K562 (cell line): ENCODE measurements around the gene MRRF. TPM values are rescaled to one million over a fixed set of nuclear protein-coding genes. Genes with fewer than 3 reads are reported as not detected.

Experiments used
- ATAC-seq: fragments of 200-7000 bp; cut with Tn5 transposase; 3 replicates; pipeline ENCODE4 v1.9.1; 2020; ENCODE audit warnings: moderate library complexity
- BruUV-seq: library from RNA; stranded (reverse); fragments of 400-500 nt; replicated peaks from 2 replicates; lab custom pipeline; 2021; lab: Mats Ljungman, UMichigan
- CTCF ChIA-PET: fragments of 300-600 bp; formaldehyde crosslinking; extraction: SDS; loops from one replicate; lab custom pipeline; 2021; ENCODE audit warnings: low intra/inter-chr PET ratio; lab: Yijun Ruan, JAX
- POLR2A ChIA-PET: fragments of 300-600, 350-650 bp; sonication (Branson Sonifier 250); formaldehyde crosslinking; extraction: SDS; loops from one replicate; lab custom pipeline; 2021; ENCODE audit warnings: antibody characterized with exemption, inconsistent platforms; lab: Yijun Ruan, JAX
- DNase-seq, 4 experiments: peaks; one replicate each; pipeline versions ENCODE4 v3.0.0 to v3.0.0-alpha.2; 2011 to 2018; ENCODE audit warnings: low spot score in 3 of 4, mixed read lengths in 3 of 4; ENCODE audit errors: extremely low read depth in 1 of 4
- FAIRE-seq: peaks from 2 replicates; lab custom pipeline; 2011; peaks lifted over from hg19 to GRCh38; lab: Jason Lieb, UNC
- H2AFZ ChIP-seq: 2 replicates; pipeline ENCODE4 v1.6.0; 2011; ENCODE audit warnings: low read depth, low read length, control low read depth, inconsistent platforms
- H3K27ac ChIP-seq: fragments of 200-600 bp; 3 replicates; pipeline ENCODE4 v1.8.0; 2011; ENCODE audit warnings: low read depth, mild to moderate bottlenecking, control low read depth, inconsistent platforms, low read length, moderate library complexity, mixed read lengths; ENCODE audit errors: extremely low read depth
- H3K27me3 ChIP-seq, 2 experiments: fragments of 300-600 bp in 1 of 2; 2 replicates in 1 of 2; 3 replicates in 1 of 2; pipeline versions ENCODE4 v1.6.0 to v1.8.0; 2011; ENCODE audit warnings: inconsistent platforms in 2 of 2, low read length in 2 of 2, mild to moderate bottlenecking in 1 of 2, mixed read lengths in 1 of 2, moderate library complexity in 1 of 2; ENCODE audit not compliant: control insufficient read depth in 2 of 2, insufficient read depth in 2 of 2
- H3K36me3 ChIP-seq: fragments of 300-600 bp; 3 replicates; pipeline ENCODE4 v1.8.0; 2011; ENCODE audit warnings: mild to moderate bottlenecking, low read length, inconsistent platforms; ENCODE audit not compliant: control insufficient read depth, insufficient read depth
- H3K4me1 ChIP-seq, 2 experiments: fragments of 200-600 bp in 1 of 2; replicated peaks in 1 of 2; 2 replicates in 1 of 2; 3 replicates in 1 of 2; pipeline versions ENCODE4 v1.5.1 to v1.8.0; 2011; ENCODE audit warnings: inconsistent platforms in 2 of 2, low read length in 2 of 2, mild to moderate bottlenecking in 1 of 2, mixed read lengths in 1 of 2, moderate library complexity in 1 of 2; ENCODE audit not compliant: control insufficient read depth in 2 of 2, insufficient read depth in 2 of 2
- H3K4me2 ChIP-seq: 2 replicates; pipeline ENCODE4 v1.6.1; 2011; ENCODE audit warnings: low read length, control low read depth, inconsistent platforms, mixed read lengths; ENCODE audit not compliant: insufficient read depth
- H3K4me3 ChIP-seq: fragments of 200-600 bp; sonication (generic), shearing (Covaris generic); 2 replicates; pipeline ENCODE4 v1.5.1; 2016; ENCODE audit warnings: control low read depth, inconsistent platforms
- H3K79me2 ChIP-seq: fragments of 200-600 bp; 3 replicates; pipeline ENCODE4 v1.8.0; 2011; ENCODE audit warnings: low read length, inconsistent platforms; ENCODE audit not compliant: control insufficient read depth, insufficient read depth
- H3K9ac ChIP-seq, 2 experiments: 2 replicates each; pipeline versions ENCODE4 v1.6.0 to v1.6.1; 2011; ENCODE audit warnings: low read depth in 2 of 2, low read length in 2 of 2, control low read depth in 1 of 2, inconsistent platforms in 1 of 2, mild to moderate bottlenecking in 1 of 2, mixed read lengths in 1 of 2; ENCODE audit not compliant: insufficient read depth in 1 of 2
- H3K9me1 ChIP-seq: one replicate; pipeline ENCODE4 v1.6.0; 2011; ENCODE audit warnings: inconsistent platforms, mild to moderate bottlenecking, low read length, moderate library complexity; ENCODE audit not compliant: control insufficient read depth, insufficient read depth
- H3K9me3 ChIP-seq: replicated peaks from 2 replicates; pipeline ENCODE4 v1.5.1; 2011; ENCODE audit warnings: low read depth, low read length, inconsistent platforms; ENCODE audit not compliant: control insufficient read depth, insufficient read depth
- H4K20me1 ChIP-seq: replicated peaks from 2 replicates; pipeline ENCODE4 v1.6.1; 2011; ENCODE audit warnings: low read length, inconsistent platforms, mixed read lengths; ENCODE audit not compliant: control insufficient read depth, insufficient read depth
- BRCA1 ChIP-seq, 2 experiments: fragments of 450-650 bp in 1 of 2; sonication (generic) in 1 of 2; formaldehyde crosslinking in 1 of 2; IDR thresholded peaks; 2 replicates each; pipeline versions ENCODE4 v1.5.0 to v1.6.1; 2017 to 2020; ENCODE audit warnings: mild to moderate bottlenecking in 1 of 2, missing genetic modification reagents in 1 of 2
- CBFA2T2 ChIP-seq: fragments of 450-650 bp; conservative IDR thresholded peaks from 2 replicates; pipeline ENCODE4 v1.6.1; 2017; ENCODE audit warnings: mild to moderate bottlenecking
- DIDO1 ChIP-seq: fragments of 450-650 bp; IDR thresholded peaks from 2 replicates; pipeline ENCODE4 v1.6.1; 2016; ENCODE audit warnings: low read depth, missing biosample characterization, missing genetic modification characterization
- FOXJ2 ChIP-seq: fragments of 200-800 bp; sonication (Bioruptor generic); IDR thresholded peaks from 2 replicates; pipeline ENCODE4 v1.6.1; 2016; ENCODE audit warnings: missing genetic modification characterization, missing compliant biosample characterization
- HSF4 ChIP-seq: fragments of 250-450 bp; sonication (Bioruptor Pico); IDR thresholded peaks from 2 replicates; pipeline ENCODE4 v2.1.2; 2022; ENCODE audit warnings: mild to moderate bottlenecking, moderate library complexity, borderline replicate concordance
- RBM15 ChIP-seq: fragments of 200-400 bp; formaldehyde crosslinking; IDR thresholded peaks from 2 replicates; pipeline ENCODE4 v1.6.1; 2018; ENCODE audit warnings: mild to moderate bottlenecking, low read length, moderate library complexity; ENCODE audit not compliant: insufficient read depth
- SRSF1 ChIP-seq: fragments of 200-400 bp; formaldehyde crosslinking; IDR thresholded peaks from 2 replicates; pipeline ENCODE4 v1.6.1; 2017; ENCODE audit warnings: mild to moderate bottlenecking, low read depth, low read length, moderate library complexity
- STAT5A ChIP-seq: IDR thresholded peaks from 2 replicates; pipeline ENCODE4 v1.6.1; 2012; ENCODE audit warnings: low read length, inconsistent platforms, borderline replicate concordance
- TAF7 ChIP-seq: fragments of 450-650 bp; IDR thresholded peaks from 2 replicates; pipeline ENCODE4 v1.6.1; 2016; ENCODE audit warnings: missing genetic modification characterization, missing compliant biosample characterization
- TCF3 ChIP-seq: sonication (generic); formaldehyde crosslinking; IDR thresholded peaks from 2 replicates; pipeline ENCODE4 v1.4.0; 2020; ENCODE audit warnings: mild to moderate bottlenecking, missing genetic modification reagents
- TEAD1 ChIP-seq, 2 experiments: fragments of 450-650 bp in 1 of 2; sonication (generic) in 1 of 2; formaldehyde crosslinking; IDR thresholded peaks; 2 replicates each; pipeline versions ENCODE4 v1.4.0 to v1.8.0; 2020 to 2022; ENCODE audit warnings: mild to moderate bottlenecking in 2 of 2, missing genetic modification reagents in 1 of 2
- ZFP30 ChIP-seq: fragments of 250-450 bp; sonication (Bioruptor Pico); IDR thresholded peaks from 2 replicates; pipeline ENCODE4 v1.8.0; 2022; ENCODE audit warnings: moderate library complexity, mild to moderate bottlenecking, inconsistent platforms, borderline replicate concordance
- ZFX ChIP-seq: sonication (generic); formaldehyde crosslinking; IDR thresholded peaks from 2 replicates; pipeline ENCODE4 v1.8.0; 2022; ENCODE audit warnings: mild to moderate bottlenecking, missing genetic modification reagents, moderate library complexity
- ZKSCAN8 ChIP-seq: fragments of 200-800 bp; sonication (Bioruptor generic); IDR thresholded peaks from 2 replicates; pipeline ENCODE4 v1.6.1; 2016; ENCODE audit warnings: missing genetic modification characterization, missing compliant biosample characterization
- ZNF408 ChIP-seq: fragments of 250-450 bp; sonication (Bioruptor Pico); IDR thresholded peaks from 2 replicates; pipeline ENCODE4 v1.4.0; 2020; ENCODE audit warnings: low read depth, mild to moderate bottlenecking, moderate library complexity
- ZNF431 ChIP-seq: sonication (generic); formaldehyde crosslinking; IDR thresholded peaks from 2 replicates; pipeline ENCODE4 v1.8.0; 2022; ENCODE audit warnings: mild to moderate bottlenecking, missing genetic modification reagents
- ZNF780A ChIP-seq: fragments of 250-450 bp; sonication (Bioruptor Pico); IDR thresholded peaks from 2 replicates; pipeline ENCODE4 v1.5.0; 2021; ENCODE audit warnings: mild to moderate bottlenecking
- WGBS: fragments of 100-300 bp; shearing (Covaris generic); methylation state at CpG from one replicate; pipeline ENCODE4 v1.1.6; 2016; ENCODE audit warnings: low coverage, mixed read lengths; ENCODE audit not compliant: insufficient coverage; ENCODE audit errors: missing lambda C conversion rate; 5-methylcytosine and 5-hydroxymethylcytosine counted together
- in situ Hi-C: fragments of 300-500 bp; cut with MboI; formaldehyde crosslinking; loops from 4 replicates; pipeline ENCODE4 v1.15.0; 2018; ENCODE audit warnings: inconsistent platforms, mixed read lengths
- intact Hi-C: fragments of 100-400 bp; cut with micrococcal nuclease; formaldehyde crosslinking; loops from 2 replicates; pipeline ENCODE4 v1.14.2; 2022
- polyA plus RNA-seq, 8 experiments: library from polyadenylated mRNA; depleted of rRNA in 4 of 8; stranded (reverse) in 5 of 8; unstranded in 3 of 8; fragments of >200 nt; fragmentation: Nextera tagmentation in 2 of 8; fragmentation: Illumina TruSeq in 1 of 8; extraction: Ambion mirVana in 2 of 8; extraction: Trizol in 1 of 8; gene quantifications; 2 replicates each; pipeline versions ENCODE4 v1.2.1 to v1.2.3, GENCODE V29; 2011 to 2014; ENCODE audit warnings: inconsistent platforms in 1 of 8, missing spikeins in 1 of 8
- total RNA-seq, 7 experiments: library from RNA; depleted of rRNA in 6 of 7; stranded (reverse); fragments of >200 nt in 6 of 7; fragmentation: Illumina TruSeq in 2 of 7; extraction: Trizol in 2 of 7; gene quantifications; 2 replicates each; pipeline versions ENCODE4 v1.2.1 to v1.2.3, GENCODE V29; 2011 to 2021; ENCODE audit warnings: low replicate concordance in 1 of 7
- TF ChIP-seq, protein P1 (sequence below): fragments of 450-650 bp; formaldehyde crosslinking; IDR thresholded peaks from 2 replicates; pipeline ENCODE4 v1.4.0; 2020; ENCODE audit warnings: mild to moderate bottlenecking, moderate library complexity
- TF ChIP-seq, protein P2 (sequence below): fragments of 200-400 bp; formaldehyde crosslinking; IDR thresholded peaks from 2 replicates; pipeline ENCODE4 v1.6.1; 2017; ENCODE audit warnings: mild to moderate bottlenecking, low read depth, low read length, moderate library complexity

MRRF gene
- total and polyA plus RNA-seq, 9 of the 15 experiments (the other 6 are each of a cell fraction or from before 2014, with no cell fraction given), result 55.0 to 105 (median 81.2) TPM

DNA sequence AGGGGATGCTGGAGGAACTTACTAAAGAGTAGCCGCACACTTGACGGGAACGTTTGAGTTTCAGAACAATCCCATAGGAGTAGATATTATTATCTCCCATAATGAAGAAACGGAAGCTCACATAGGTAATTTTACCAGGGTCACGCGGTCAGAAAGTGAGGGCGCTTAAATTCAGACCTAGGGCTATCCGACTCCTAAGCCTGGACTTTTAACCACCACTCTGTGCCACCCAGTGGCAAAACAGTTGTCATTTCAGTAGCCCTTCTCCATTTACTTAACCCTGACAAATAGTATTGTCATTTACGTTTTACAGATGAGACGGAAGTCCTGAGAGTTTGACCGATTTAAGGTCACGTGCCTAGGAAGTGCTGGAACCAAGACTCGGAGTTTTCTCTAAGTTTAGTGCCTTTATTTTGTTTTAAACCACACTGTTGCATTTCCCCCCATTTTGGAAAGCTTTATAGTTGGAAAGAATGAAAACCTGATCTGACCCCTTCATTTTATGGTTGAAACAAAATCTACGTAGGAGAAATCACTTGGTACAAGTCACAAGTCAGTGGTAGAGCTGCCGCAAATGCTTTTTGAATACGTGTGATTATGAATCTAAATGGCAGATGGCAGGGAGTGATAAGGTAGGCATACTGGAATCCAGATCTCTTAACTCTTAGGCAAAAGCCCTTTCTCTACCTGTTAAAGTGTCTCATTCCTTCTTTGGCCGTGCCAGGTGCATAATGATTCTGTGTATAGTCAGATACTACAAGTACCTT lies 650 bp downstream of the MRRF start:
- peak overlapping the region; percentile 95 for H3K9ac ChIP-seq
- peak overlapping the region; percentile 94 for H3K27ac ChIP-seq
- no peaks in the 10 kb centered on the region for H3K9me1 ChIP-seq
- ChIA-PET POLR2A (interaction anchor here (0.6 to 3.9 kb wide), 11 partner anchors 11 to 110 kb away, joined by 3 to 18 read pairs (median 5); partner anchors contain the start of gene LHX6), CTCF (no interaction called here)
- no peaks in the 10 kb centered on the region for H3K27me3 ChIP-seq
- FAIRE-seq (peak; percentile 61), DNase-seq (peak in 3 of 4 experiments; percentile 22 to 55 (median 34)), ATAC-seq (peak; percentile 33)
- peak overlapping the region; percentile 97 for H3K4me2 ChIP-seq
- BruUV-seq, result TSS peak; percentile 75
- peak overlapping the region; percentile 90 for H2AFZ ChIP-seq
- peak overlapping the region; percentile 85 for H3K4me3 ChIP-seq
- H3K9me3 ChIP-seq, result no peaks in the 10 kb centered on the region
- peaks cover 90% of the 10 kb centered on the region for H3K79me2 ChIP-seq
- H3K36me3 ChIP-seq, result peaks cover 60% of the 10 kb centered on the region
- peaks cover 0 to 26% of the 10 kb centered on the region in 2 experiments; a peak in 2 of 5 replicates for H3K4me1 ChIP-seq
- H4K20me1 ChIP-seq, result no peaks in the 10 kb centered on the region
- in situ Hi-C loops (no loop called here), intact Hi-C loops (loop anchor here (2.0 kb wide), 1 partner anchor 53 kb away; no protein-coding TSS in a partner anchor)
- 2% methylated on average over 17 of the region's 17 CpGs for WGBS
- TF ChIP-seq RBM15 (no peak), CBFA2T2 (peak; percentile 41), DIDO1 (tag) (0 out of 2 replicates have a peak, but pooled peaks have one; percentile 17), ZFP30 (CRISPR knock-in tag) (no peak), ZFX (no peak), ZNF408 (CRISPR knock-in tag) (no peak), TEAD1 (CRISPR knock-in tag; IDR thresholded peaks at IDR 0.05) (no peak), SRSF1 (no peak), HSF4 (no peak), BRCA1 (IDR thresholded peaks at IDR 0.05) (no peak), BRCA1 (CRISPR knock-in tag; IDR thresholded peaks at IDR 0.05) (no peak), STAT5A (no peak), ZKSCAN8 (CRISPR knock-in tag) (no peak), TAF7 (tag) (no peak), ZNF780A (CRISPR knock-in tag) (no peak), FOXJ2 (tag) (no peak), ZNF431 (CRISPR knock-in tag) (no peak), TCF3 (CRISPR knock-in tag) (no peak)
- TF ChIP-seq, protein P1, sequence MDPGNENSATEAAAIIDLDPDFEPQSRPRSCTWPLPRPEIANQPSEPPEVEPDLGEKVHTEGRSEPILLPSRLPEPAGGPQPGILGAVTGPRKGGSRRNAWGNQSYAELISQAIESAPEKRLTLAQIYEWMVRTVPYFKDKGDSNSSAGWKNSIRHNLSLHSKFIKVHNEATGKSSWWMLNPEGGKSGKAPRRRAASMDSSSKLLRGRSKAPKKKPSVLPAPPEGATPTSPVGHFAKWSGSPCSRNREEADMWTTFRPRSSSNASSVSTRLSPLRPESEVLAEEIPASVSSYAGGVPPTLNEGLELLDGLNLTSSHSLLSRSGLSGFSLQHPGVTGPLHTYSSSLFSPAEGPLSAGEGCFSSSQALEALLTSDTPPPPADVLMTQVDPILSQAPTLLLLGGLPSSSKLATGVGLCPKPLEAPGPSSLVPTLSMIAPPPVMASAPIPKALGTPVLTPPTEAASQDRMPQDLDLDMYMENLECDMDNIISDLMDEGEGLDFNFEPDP (CRISPR knock-in tag), result no peak
- TF ChIP-seq, protein P2, sequence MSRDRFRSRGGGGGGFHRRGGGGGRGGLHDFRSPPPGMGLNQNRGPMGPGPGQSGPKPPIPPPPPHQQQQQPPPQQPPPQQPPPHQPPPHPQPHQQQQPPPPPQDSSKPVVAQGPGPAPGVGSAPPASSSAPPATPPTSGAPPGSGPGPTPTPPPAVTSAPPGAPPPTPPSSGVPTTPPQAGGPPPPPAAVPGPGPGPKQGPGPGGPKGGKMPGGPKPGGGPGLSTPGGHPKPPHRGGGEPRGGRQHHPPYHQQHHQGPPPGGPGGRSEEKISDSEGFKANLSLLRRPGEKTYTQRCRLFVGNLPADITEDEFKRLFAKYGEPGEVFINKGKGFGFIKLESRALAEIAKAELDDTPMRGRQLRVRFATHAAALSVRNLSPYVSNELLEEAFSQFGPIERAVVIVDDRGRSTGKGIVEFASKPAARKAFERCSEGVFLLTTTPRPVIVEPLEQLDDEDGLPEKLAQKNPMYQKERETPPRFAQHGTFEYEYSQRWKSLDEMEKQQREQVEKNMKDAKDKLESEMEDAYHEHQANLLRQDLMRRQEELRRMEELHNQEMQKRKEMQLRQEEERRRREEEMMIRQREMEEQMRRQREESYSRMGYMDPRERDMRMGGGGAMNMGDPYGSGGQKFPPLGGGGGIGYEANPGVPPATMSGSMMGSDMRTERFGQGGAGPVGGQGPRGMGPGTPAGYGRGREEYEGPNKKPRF, result no peak
